Keratinocyte (primary cell): ENCODE results near the gene CD93. TPM values are rescaled to one million over a fixed set of nuclear protein-coding genes. Genes with fewer than 3 reads are reported as not detected.

Experiments used
- DNase-seq: peaks from one replicate; pipeline ENCODE4 v3.0.0-alpha.2; 2011; ENCODE audit warnings: low read depth, missing footprints, low spot score
- FAIRE-seq: peaks from 2 replicates; lab custom pipeline; 2011; peaks lifted over from hg19 to GRCh38; lab: Jason Lieb, UNC
- H2AFZ ChIP-seq: 2 replicates; pipeline ENCODE4 v1.6.0; 2012; ENCODE audit warnings: low read length, control low read depth, inconsistent platforms; ENCODE audit not compliant: control insufficient read depth
- H3K27ac ChIP-seq: 2 replicates; pipeline ENCODE4 v1.5.1; 2011; ENCODE audit warnings: low read length; ENCODE audit not compliant: control insufficient read depth, insufficient read depth
- H3K27me3 ChIP-seq: 3 replicates; pipeline ENCODE4 v1.6.0; 2011; ENCODE audit warnings: low read length; ENCODE audit not compliant: control insufficient read depth, insufficient read depth; ENCODE audit errors: extremely low read depth
- H3K36me3 ChIP-seq, 2 experiments: 2 replicates in 1 of 2; 3 replicates in 1 of 2; pipeline ENCODE4 v1.5.1; 2011; ENCODE audit warnings: low read length in 2 of 2, mild to moderate bottlenecking in 1 of 2; ENCODE audit not compliant: control insufficient read depth in 2 of 2, insufficient read depth in 2 of 2; ENCODE audit errors: extremely low read depth in 1 of 2
- H3K4me1 ChIP-seq: 3 replicates; pipeline ENCODE4 v1.5.1; 2011; ENCODE audit warnings: low read length; ENCODE audit not compliant: control insufficient read depth, insufficient read depth; ENCODE audit errors: extremely low read depth
- H3K4me2 ChIP-seq: 3 replicates; pipeline ENCODE4 v1.6.0; 2011; ENCODE audit warnings: low read depth, low read length; ENCODE audit not compliant: control insufficient read depth, insufficient read depth; ENCODE audit errors: extremely low read depth
- H3K4me3 ChIP-seq, 3 experiments: fragments of 200-600 bp in 1 of 3; sonication (generic) in 1 of 3; 2 replicates in 2 of 3; 3 replicates in 1 of 3; pipeline ENCODE4 v1.5.1; 2011 to 2016; ENCODE audit warnings: low read length in 3 of 3, mild to moderate bottlenecking in 3 of 3, control low read depth in 2 of 3, inconsistent platforms in 1 of 3, low read depth in 1 of 3, mixed read lengths in 1 of 3, mixed run types in 1 of 3, moderate library complexity in 1 of 3; ENCODE audit not compliant: control insufficient read depth in 2 of 3, insufficient read depth in 2 of 3; ENCODE audit errors: extremely low read depth in 1 of 3
- H3K79me2 ChIP-seq: 2 replicates; pipeline ENCODE4 v1.6.0; 2012; ENCODE audit warnings: low read length; ENCODE audit not compliant: control insufficient read depth, insufficient read depth
- H3K9ac ChIP-seq: 3 replicates; pipeline ENCODE4 v1.6.0; 2011; ENCODE audit warnings: low read length; ENCODE audit not compliant: control insufficient read depth, insufficient read depth; ENCODE audit errors: extremely low read depth
- H3K9me1 ChIP-seq: 3 replicates; pipeline ENCODE4 v1.6.0; 2011; ENCODE audit warnings: low read length; ENCODE audit not compliant: control insufficient read depth, insufficient read depth; ENCODE audit errors: extremely low read depth
- H3K9me3 ChIP-seq: 2 replicates; pipeline ENCODE4 v1.5.1; 2012; ENCODE audit warnings: low read depth, low read length; ENCODE audit not compliant: control insufficient read depth
- H4K20me1 ChIP-seq: 3 replicates; pipeline ENCODE4 v1.6.0; 2011; ENCODE audit warnings: low read length; ENCODE audit not compliant: control insufficient read depth, insufficient read depth; ENCODE audit errors: extremely low read depth
- EZH2 ChIP-seq: IDR thresholded peaks from one replicate; pipeline ENCODE4 v1.6.1; 2012; ENCODE audit warnings: inconsistent platforms, mild to moderate bottlenecking, low read length, moderate library complexity
- dilution Hi-C: fragments of 300-500 bp; cut with MboI; formaldehyde crosslinking; loops from one replicate; pipeline ENCODE4 v1.7.0; 2020; ENCODE audit warnings: low sequenced_read_pairs; ENCODE audit not compliant: extremely low pct_ligation_motif_present
- polyA plus RNA-seq, 5 experiments: library from polyadenylated mRNA; depleted of rRNA in 3 of 5; stranded (reverse) in 3 of 5; stranded (forward) in 1 of 5; unstranded in 1 of 5; fragments of >200 nt; gene quantifications; 1 replicate in 1 of 5; 2 replicates in 3 of 5; 3 replicates in 1 of 5; pipeline versions ENCODE4 v1.2.1 to v1.2.3, GENCODE V29; 2011 to 2012; ENCODE audit warnings: missing spikeins in 2 of 5, low read depth in 1 of 5, low replicate concordance in 1 of 5
- TF ChIP-seq, protein P1 (sequence below), 3 experiments: IDR thresholded peaks in 1 of 3; conservative IDR thresholded peaks in 1 of 3; optimal IDR thresholded peaks in 1 of 3; 2 replicates in 2 of 3; 3 replicates in 1 of 3; pipeline versions ENCODE3 to v1.5.1; 2011; ENCODE audit warnings: low read length in 3 of 3, mild to moderate bottlenecking in 3 of 3, moderate library complexity in 2 of 3, control low read depth in 1 of 3, inconsistent platforms in 1 of 3; ENCODE audit not compliant: insufficient read depth in 2 of 3; ENCODE audit errors: extremely low read depth in 1 of 3

CD93 gene
- polyA plus RNA-seq, 1 donor (not counting 4 experiments of a cell fraction or from before 2014, with no cell fraction given) = not detected

- H3K27me3 ChIP-seq = no peaks in the 10 kb centered on the region
Observed at GRCh38 chr20:23120261-23120660, 34.1 kb upstream of the CD93 start.

DNA sequence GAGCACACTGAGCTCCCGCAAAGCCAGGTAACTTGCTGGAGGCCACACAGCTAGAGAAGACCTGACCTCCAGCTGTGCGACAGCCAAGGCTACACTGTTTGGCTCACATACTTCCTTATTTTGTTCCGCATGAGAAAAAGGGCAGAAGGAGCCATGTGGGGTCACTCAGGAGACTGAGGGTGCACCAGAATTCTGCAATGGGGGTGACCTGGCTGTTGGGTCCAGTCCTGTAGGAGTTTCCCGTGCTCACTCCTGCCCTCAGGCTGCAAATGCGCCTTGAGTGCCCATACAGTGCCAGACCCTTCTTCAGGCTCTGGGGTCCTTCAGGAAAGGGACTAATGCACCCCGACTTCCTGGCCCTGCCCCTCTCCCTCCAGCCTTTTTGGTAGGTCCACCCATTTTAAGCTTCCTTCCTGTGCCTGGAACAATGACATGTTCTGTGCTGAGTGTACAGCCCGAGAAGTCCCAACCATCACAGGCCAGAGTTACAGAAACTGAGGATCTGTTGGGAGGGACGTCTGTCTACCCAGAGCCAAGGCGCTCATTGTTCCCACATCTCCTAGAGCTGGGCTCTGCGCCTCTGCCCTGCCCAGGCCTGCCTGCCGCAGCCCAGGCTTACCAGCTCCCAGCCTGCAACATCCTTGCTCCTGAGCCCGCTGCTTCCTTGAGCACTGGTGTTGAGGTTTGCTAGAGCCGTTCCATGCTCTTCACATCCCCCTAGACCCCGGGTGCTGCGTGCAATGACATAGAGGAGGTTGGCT is 33.5 kb upstream of the CD93 start:
- no peaks in the 10 kb centered on the region for H4K20me1 ChIP-seq
- H3K4me2 ChIP-seq = peak overlapping the region; percentile 25
- TF ChIP-seq EZH2 = no peak
- TF ChIP-seq, protein P1, sequence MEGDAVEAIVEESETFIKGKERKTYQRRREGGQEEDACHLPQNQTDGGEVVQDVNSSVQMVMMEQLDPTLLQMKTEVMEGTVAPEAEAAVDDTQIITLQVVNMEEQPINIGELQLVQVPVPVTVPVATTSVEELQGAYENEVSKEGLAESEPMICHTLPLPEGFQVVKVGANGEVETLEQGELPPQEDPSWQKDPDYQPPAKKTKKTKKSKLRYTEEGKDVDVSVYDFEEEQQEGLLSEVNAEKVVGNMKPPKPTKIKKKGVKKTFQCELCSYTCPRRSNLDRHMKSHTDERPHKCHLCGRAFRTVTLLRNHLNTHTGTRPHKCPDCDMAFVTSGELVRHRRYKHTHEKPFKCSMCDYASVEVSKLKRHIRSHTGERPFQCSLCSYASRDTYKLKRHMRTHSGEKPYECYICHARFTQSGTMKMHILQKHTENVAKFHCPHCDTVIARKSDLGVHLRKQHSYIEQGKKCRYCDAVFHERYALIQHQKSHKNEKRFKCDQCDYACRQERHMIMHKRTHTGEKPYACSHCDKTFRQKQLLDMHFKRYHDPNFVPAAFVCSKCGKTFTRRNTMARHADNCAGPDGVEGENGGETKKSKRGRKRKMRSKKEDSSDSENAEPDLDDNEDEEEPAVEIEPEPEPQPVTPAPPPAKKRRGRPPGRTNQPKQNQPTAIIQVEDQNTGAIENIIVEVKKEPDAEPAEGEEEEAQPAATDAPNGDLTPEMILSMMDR (optimal IDR thresholded peaks at IDR 0.05 in 1 of 3, IDR thresholded peaks at IDR 0.05 in 1 of 3, conservative IDR thresholded peaks at IDR 0.05 in 1 of 3; ENCODE audit: extremely low read depth in 1 of 3, insufficient read depth in 2 of 3, low read length in 3 of 3) = no peak
- H3K9me1 ChIP-seq = no peaks in the 10 kb centered on the region
- no peak overlapping the region for H3K4me3 ChIP-seq
- dilution Hi-C loops = no loop called here
- no peaks in the 10 kb centered on the region for H3K9me3 ChIP-seq
- DNase-seq (no peak), FAIRE-seq (peak; percentile 43)
- peak overlapping the region; percentile 78 for H2AFZ ChIP-seq
- no peaks in the 10 kb centered on the region for H3K27me3 ChIP-seq
- no peaks in the 10 kb centered on the region for H3K36me3 ChIP-seq
- peaks cover 25% of the 10 kb centered on the region for H3K4me1 ChIP-seq
- no peak overlapping the region for H3K9ac ChIP-seq
- no peaks in the 10 kb centered on the region for H3K79me2 ChIP-seq
- no peak overlapping the region for H3K27ac ChIP-seq

More at GRCh38 chr20:23120261-23120660, 34.1 kb upstream of the CD93 start:
- no peak overlapping the region for H3K4me2 ChIP-seq
- no peak overlapping the region for H3K4me3 ChIP-seq
- H4K20me1 ChIP-seq = no peaks in the 10 kb centered on the region
- DNase-seq (no peak), FAIRE-seq (no peak)
- no peaks in the 10 kb centered on the region for H3K36me3 ChIP-seq
- no peak overlapping the region for H3K27ac ChIP-seq
- H3K9me1 ChIP-seq = no peaks in the 10 kb centered on the region
- dilution Hi-C loops = no loop called here
- no peak overlapping the region for H3K9ac ChIP-seq
- peaks cover 25% of the 10 kb centered on the region for H3K4me1 ChIP-seq
- no peak overlapping the region for H2AFZ ChIP-seq
- H3K9me3 ChIP-seq = no peaks in the 10 kb centered on the region
- TF ChIP-seq EZH2 = no peak
- TF ChIP-seq, protein P1 (optimal IDR thresholded peaks at IDR 0.05 in 1 of 3, IDR thresholded peaks at IDR 0.05 in 1 of 3, conservative IDR thresholded peaks at IDR 0.05 in 1 of 3; ENCODE audit: extremely low read depth in 1 of 3, insufficient read depth in 2 of 3, low read length in 3 of 3) = no peak
- no peaks in the 10 kb centered on the region for H3K79me2 ChIP-seq
